ELR (cell line): Measurements from ENCODE around the gene GIPC2.
"Not testable (repeated sequence)": the region's sequence is repeated elsewhere in the genome, so short reads cannot be mapped to it uniquely, and the experiment has no call there.

Experiments
- DNase-seq: peaks from one replicate; pipeline ENCODE4 v3.0.0-alpha.2; 2015; ENCODE audit warnings: low read depth

The GIPC2 gene

GRCh38 chr1:78095593-78095992 is 49.8 kb downstream of the GIPC2 start:
- DNase-seq: peak; percentile 87

GRCh38 chr1:78096017-78096416 is 50.3 kb downstream of the GIPC2 start:
- DNase-seq: peak; percentile 27

DNA sequence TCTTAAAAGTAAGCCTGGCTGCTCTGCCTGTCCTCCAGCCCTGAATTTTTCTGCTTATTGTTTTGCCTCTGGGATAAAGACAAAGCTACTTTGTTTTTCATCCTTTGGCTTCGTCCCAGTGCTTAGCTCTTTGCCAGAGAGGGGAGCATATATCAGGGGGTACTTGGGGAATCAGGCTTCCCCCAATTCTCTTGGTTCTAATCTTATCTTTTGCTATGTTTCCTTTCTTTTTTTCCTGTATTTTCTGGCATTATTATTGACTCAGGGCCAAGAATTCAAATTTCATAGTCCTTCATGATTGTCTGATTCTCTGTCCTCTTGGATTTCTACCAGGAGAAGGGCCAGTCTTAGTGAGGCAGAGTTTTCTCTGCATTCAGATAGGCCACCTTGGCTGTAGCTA is 51.2 kb downstream of the GIPC2 start:
- no peak for DNase-seq

- no peak for DNase-seq
These were observed 55.3 kb downstream of the GIPC2 start for GRCh38 chr1:78101051-78101450.

DNA sequence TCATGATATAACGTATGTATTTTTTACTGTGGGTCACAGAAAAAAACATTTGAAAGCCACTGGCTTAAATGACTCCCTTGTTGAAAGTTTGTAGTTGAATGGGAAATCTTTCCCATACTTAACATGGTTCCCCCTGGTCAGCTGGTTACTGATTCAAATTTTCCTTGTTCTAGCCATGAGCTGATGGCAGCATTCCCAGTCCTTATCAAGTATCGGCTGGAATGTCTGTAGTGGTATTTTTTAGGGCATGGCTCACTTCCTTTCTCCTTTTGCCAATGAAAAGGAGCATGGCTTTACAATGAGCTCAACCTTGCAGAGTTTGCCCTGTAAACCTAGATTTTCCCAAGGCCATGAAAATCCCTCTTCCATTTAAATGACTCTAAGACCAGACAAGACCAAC is 55.7 kb downstream of the GIPC2 start:
- DNase-seq: peak; percentile 93

DNA sequence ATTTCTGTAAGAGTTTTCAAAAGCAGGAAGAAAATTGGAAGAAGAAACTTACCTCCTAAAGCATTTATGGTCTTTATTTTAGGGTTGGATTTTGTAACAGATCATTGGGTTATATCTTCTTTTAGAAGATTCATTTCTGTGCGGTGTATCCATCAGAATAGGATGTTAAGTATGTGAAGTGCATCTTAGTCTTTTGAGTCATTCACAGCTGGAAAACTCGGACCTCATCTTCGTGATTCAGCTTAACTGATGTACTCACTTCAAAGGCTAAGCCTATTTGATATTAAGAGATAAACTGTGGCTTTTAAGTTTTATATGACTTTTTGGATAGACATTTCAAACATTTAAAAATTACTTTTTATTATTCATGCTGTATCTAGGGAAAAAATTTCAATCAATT is 56.3 kb downstream of the GIPC2 start:
- DNase-seq: peak; percentile 92

GRCh38 chr1:78102916-78103315 is 57.1 kb downstream of the GIPC2 start:
- peak; percentile 18 for DNase-seq

DNA sequence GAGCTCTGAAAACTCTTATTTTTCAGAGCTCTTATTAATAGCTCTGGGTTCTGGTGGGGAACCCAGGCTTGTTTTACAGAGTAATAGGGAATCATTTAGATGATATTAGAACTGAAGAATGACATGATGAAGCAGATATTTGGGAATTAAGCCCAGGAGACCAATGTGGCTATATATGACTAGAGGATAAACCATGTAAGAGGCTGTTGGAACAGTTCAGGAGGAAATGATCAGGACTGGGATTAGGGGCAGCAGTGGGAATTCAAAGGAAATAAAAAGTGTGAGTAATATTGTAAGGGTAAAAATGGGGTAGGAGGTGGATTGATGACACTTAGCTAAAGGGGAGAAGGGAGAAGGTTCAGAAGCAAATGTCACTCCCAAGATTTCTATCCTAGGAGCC is 58.6 kb downstream of the GIPC2 start:
- DNase-seq: peak; percentile 66

GRCh38 chr1:78109659-78110058 is 63.9 kb downstream of the GIPC2 start:
- DNase-seq: not testable (repeated sequence)

DNA sequence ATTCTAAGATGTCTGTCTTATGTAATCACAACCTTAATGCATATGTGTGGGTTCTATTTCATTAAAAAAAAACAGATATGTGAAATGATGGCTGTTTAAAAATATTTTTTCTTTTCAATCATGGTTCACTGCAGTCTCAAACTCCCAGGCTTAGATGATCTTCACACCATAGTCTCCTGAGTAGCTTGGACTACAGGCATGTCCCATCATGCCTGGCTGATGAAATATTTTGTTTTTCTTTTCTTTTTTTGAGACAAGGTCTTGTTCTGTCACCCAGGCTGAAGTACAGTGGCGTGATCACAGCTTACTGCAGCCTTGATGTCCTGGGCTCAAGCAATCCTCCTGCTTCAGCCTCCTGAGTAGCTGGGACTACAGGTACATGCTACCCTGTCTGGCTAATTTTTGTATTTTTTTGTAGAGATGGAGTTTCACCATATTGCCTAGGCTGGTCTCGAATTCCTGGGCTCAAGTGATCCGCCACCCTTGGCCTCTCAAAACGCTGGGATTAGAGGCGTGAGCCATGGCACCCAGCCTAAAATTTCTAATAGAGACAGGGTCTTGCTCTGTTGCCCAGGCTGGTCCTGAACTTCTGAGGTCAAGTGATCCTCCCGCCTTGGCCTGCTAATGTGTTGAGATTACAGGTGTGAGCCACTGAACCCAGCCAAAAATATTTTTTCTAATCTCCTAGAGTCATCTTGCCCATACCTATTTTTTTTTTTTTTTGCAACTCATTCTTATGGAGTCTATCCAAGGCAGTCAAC is 67.6 kb downstream of the GIPC2 start:
- no peak for DNase-seq

DNA sequence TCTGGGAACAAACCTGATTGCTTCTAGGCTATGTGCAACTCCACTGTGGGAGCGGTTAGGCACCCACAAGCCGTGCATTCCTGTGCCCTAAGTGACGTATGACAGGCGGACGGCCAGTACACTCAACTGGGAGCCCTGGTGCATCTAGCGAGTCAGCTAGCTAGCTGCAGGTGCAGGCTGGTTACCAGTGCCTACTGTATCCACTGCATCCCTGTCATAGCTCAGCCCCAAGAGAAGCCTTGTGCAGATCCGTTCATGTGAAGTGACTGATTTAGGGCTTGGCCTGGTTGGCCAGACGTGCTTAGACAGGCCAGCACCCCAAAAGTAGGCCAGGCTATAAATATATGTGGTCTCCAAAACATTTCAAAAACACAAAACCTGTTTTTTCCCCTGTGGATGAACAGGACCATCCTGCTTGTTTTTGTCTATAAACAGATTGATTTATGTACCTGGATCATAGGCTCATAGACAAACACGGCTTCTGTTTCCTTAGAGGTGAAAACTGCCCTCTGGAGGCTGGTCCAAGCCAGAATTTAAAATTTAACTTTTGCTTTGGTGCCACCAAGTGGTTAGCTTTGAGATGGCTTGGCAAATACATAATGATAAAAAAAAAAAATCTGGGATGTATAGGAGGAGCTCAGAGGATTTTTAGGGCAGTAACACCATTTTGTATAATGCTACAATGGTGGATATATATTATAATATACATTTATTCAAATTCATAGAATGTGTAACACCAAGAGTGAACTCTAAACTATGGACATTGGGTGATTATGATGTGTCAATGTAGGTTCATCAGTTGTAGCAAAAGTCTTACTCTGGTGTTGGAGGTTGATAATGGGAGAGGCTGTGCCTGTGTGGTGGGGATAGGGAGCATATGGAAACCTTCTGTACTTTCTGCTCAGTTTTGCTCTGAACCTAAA is 68.5 kb downstream of the GIPC2 start:
- peak; percentile 88 for DNase-seq

- not testable (repeated sequence) for DNase-seq
These were observed 74.7 kb downstream of the GIPC2 start for GRCh38 chr1:78120485-78120884.

DNA sequence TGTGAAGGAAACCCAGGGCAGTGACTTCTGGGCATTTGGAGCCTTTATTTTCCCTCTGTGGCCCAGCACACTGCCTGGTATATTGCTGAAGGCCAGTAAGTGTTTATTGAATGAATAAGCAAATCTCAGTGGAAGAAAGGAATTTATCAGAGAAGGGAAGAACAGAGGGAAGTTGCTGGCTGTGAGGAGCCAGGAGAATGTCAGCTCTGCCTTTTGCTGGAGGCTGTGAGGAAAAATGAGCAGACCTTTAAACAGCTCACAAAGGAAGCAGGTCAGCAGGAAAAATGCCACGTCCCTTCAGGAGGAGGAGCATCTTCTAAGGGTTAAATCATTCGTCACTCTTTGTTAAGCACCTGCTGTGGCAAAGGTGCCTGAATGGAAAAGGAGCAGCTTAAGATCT is 75.9 kb downstream of the GIPC2 start:
- DNase-seq: no peak

GRCh38 chr1:78122389-78122788 is 76.6 kb downstream of the GIPC2 start:
- DNase-seq: no peak

DNA sequence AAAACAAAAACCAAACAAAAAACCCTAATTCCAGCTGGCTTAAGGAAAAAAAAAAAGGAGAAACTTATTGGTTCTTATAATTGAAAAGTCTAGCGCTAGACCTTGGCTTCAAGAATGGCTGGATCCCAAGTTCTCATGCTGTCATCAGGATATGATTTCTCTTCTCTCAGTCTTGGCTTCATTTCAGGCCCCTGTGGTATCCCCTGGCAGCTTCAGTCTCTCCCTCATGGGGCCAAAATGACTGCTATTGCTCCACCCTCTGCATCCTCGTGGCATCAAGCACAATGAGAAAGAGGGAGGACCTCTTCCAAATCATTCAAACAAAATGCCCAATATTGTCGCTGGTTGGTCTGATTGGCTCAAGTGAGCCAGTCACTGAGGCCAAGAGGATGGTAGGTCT is 80.7 kb downstream of the GIPC2 start:
- no peak for DNase-seq

DNA sequence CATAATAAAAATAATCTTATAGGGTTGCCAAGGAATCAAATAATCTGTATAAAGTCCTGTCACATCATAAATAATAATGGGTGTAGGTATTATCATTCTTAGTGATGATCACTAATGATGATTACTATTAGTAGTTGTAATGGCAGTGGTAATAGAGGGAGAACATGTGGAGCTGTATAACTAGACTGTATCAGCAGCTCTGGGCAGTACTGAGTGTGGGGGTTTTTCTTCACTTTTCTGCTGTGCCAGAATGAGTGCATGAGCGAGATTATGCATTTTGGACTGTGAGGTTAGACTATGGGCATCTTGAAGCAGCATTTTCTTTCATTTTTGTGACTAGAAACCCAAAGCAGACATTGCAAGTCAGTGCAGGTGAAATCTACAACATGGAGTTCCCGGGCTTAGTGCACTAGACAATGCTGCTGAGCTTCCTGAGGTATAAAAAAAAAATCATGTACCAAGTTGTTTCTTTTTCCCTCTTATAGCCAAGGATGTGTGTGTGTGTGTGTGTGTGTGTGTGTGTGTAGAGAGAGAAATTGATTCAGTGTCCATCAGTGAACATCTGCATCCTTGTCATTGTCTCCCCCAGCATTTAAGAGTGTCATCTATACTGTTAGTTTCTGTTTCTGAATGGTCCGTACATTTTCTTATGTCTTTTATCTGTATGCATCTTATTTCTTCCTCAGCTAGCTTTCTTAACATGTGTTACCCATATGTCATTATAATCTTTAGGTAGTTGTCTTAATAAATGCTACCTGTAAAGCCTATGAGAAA is 86.6 kb downstream of the GIPC2 start:
- DNase-seq: no peak

DNA sequence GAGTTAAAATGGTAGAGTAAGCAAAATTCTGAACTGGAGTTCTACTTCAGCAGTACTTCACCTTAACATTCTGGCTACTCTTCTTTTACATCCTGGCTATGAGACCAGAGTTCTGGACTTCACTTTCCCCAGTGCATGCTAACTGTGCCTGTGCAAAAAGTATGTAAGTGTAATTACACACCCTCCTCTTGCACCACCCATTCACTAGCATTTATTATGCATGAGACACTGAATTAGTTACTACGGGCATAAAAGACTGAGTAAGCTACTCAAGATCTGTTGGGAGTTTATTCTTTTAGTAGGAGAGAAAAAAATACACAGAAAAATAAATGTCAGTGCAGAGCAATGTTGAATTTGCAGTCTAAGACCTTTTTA is 87.2 kb downstream of the GIPC2 start:
- no peak for DNase-seq

- no peak for DNase-seq
These were observed 90.9 kb downstream of the GIPC2 start for GRCh38 chr1:78136680-78137079.

DNA sequence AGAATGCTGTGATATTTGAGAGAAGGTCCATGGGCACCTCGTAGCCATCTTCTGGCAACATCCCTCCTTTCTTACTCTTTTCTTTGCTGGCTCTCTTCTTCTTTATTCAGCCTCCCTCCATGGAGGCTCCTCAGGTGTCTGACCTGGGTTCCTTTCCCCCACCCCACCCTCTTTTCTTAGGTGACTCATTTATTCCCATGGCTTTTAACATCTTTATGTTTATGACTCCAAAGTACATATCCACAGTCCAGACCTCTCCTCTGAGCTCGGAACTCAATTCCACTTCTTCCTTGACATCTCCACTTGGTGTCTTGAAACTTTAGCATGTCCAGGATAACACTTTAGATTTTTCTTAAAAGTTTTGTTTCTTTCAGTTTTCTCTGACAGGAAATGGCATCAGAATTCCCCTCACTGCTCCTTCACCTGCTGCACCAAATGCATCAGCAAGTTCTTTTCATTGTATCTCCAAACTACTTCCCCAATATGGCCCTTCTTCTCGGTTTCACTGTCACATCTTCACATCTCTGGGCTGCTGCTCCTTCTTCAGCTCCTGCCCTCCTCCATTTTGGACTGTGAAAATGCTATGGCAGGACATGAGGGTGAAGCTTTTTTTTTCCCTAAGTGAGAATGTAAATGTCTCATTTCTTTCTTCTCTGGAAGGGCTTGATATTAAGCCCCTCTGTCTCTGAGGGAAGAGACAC is 95.9 kb downstream of the GIPC2 start:
- DNase-seq: no peak

DNA sequence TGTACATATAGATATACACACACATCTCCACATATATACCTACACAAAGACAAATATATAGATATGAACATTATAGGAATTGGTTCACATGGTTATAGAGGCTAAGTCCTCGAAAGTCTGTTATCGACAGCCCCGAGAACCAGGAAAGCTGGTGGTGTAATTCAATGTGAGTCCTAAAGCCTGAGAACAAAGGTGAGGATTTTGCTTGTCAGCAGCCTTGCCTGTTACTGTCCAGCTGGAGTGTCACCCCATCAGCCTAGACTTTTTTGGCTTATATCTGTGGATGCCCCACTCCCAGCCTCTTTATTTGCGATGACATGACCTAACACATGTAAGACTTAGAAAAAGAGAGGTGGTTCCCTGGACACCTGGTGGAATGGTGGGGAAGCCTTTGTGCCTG is 97.0 kb downstream of the GIPC2 start:
- DNase-seq: no peak

GRCh38 chr1:78143152-78143551 is 97.4 kb downstream of the GIPC2 start:
- no peak for DNase-seq

- DNase-seq: no peak
These were observed 97.9 kb downstream of the GIPC2 start for GRCh38 chr1:78143673-78144072.
